SU-DHL-6 (cell line): ENCODE data around the gene RANGAP1.

ENCODE experiments used
- H2AFZ ChIP-seq: fragments of 200-600 bp; sonication (generic); 2 replicates; pipeline ENCODE4 v1.6.1; 2014; ENCODE audit warnings: low read depth, mild to moderate bottlenecking, moderate library complexity, mixed read lengths, antibody characterized with exemption, low read length; ENCODE audit not compliant: severe bottlenecking
- H3F3A ChIP-seq: fragments of 200-600 bp; shearing (Covaris generic); 2 replicates; pipeline ENCODE4 v1.6.0; 2016; ENCODE audit warnings: antibody characterized with exemption, mild to moderate bottlenecking; ENCODE audit not compliant: insufficient read depth
- H3K27ac ChIP-seq: fragments of 200-600 bp; sonication (generic); 2 replicates; pipeline ENCODE4 v1.5.1; 2016; ENCODE audit warnings: low read depth, mild to moderate bottlenecking, low read length, moderate library complexity, mixed read lengths
- H3K27me3 ChIP-seq: fragments of 200-600 bp; sonication (generic), shearing (Covaris generic); 2 replicates; pipeline ENCODE4 v1.6.0; 2014; ENCODE audit warnings: mild to moderate bottlenecking, low read length
- H3K36me3 ChIP-seq: fragments of 200-600 bp; sonication (generic); 2 replicates; pipeline ENCODE4 v1.6.1; 2014; ENCODE audit warnings: mild to moderate bottlenecking, low read length, mixed read lengths
- H3K4me2 ChIP-seq: fragments of 300-600, 200-600 bp; shearing (Covaris generic), sonication (generic); 2 replicates; pipeline ENCODE4 v1.6.0; 2014; ENCODE audit warnings: low read length, low read depth, mild to moderate bottlenecking; ENCODE audit not compliant: poor library complexity, severe bottlenecking
- H3K4me3 ChIP-seq: fragments of 200-600 bp; sonication (generic); 2 replicates; pipeline ENCODE4 v1.5.1; 2014; ENCODE audit warnings: antibody characterized with exemption, low read length, mild to moderate bottlenecking, mixed read lengths; ENCODE audit not compliant: insufficient read depth, poor library complexity, severe bottlenecking
- H3K79me2 ChIP-seq: fragments of 200-600 bp; sonication (generic); 2 replicates; pipeline ENCODE4 v1.6.1; 2014; ENCODE audit warnings: mild to moderate bottlenecking, low read length, moderate library complexity; ENCODE audit not compliant: insufficient read depth
- H3K9ac ChIP-seq: fragments of 200-600 bp; sonication (generic); 2 replicates; pipeline ENCODE4 v1.7.0; 2014; ENCODE audit warnings: mild to moderate bottlenecking, low read length
- H3K9me2 ChIP-seq: fragments of 200-600 bp; sonication (generic); replicated peaks from 2 replicates; pipeline ENCODE4 v1.6.1; 2014; ENCODE audit warnings: low read length; ENCODE audit not compliant: insufficient read depth
- H3K9me3 ChIP-seq: fragments of 200-600 bp; sonication (generic); 2 replicates; pipeline ENCODE4 v1.6.1; 2014; ENCODE audit warnings: low read length, mixed read lengths; ENCODE audit not compliant: insufficient read depth
- H4K20me1 ChIP-seq: fragments of 200-600 bp; sonication (generic); 2 replicates; pipeline ENCODE4 v1.6.1; 2014; ENCODE audit warnings: low read depth, mild to moderate bottlenecking, antibody characterized with exemption, low read length, moderate library complexity, mixed read lengths
- EZH2phosphoT487 ChIP-seq: fragments of 200-600 bp; sonication (generic), shearing (Covaris generic); conservative IDR thresholded peaks from 2 replicates; pipeline ENCODE4 v1.6.1; 2018; ENCODE audit warnings: mild to moderate bottlenecking, antibody characterized with exemption, low read length, moderate library complexity, mixed read lengths
- TF ChIP-seq, protein P1 (sequence below): fragments of 200-600 bp; sonication (generic); IDR thresholded peaks from one replicate; pipeline ENCODE4 v1.5.1; 2017; ENCODE audit warnings: antibody characterized with exemption, mild to moderate bottlenecking, low read length, moderate library complexity; ENCODE audit not compliant: insufficient read depth, poor library complexity, severe bottlenecking

RANGAP1 gene

GRCh38 chr22:41229730-41230400 lies 56.1 kb downstream of the RANGAP1 start:
- no peaks in the 10 kb centered on the region for H3F3A ChIP-seq
- TF ChIP-seq, protein P1, sequence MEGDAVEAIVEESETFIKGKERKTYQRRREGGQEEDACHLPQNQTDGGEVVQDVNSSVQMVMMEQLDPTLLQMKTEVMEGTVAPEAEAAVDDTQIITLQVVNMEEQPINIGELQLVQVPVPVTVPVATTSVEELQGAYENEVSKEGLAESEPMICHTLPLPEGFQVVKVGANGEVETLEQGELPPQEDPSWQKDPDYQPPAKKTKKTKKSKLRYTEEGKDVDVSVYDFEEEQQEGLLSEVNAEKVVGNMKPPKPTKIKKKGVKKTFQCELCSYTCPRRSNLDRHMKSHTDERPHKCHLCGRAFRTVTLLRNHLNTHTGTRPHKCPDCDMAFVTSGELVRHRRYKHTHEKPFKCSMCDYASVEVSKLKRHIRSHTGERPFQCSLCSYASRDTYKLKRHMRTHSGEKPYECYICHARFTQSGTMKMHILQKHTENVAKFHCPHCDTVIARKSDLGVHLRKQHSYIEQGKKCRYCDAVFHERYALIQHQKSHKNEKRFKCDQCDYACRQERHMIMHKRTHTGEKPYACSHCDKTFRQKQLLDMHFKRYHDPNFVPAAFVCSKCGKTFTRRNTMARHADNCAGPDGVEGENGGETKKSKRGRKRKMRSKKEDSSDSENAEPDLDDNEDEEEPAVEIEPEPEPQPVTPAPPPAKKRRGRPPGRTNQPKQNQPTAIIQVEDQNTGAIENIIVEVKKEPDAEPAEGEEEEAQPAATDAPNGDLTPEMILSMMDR, result no peak
- no peak for TF ChIP-seq EZH2phosphoT487

DNA sequence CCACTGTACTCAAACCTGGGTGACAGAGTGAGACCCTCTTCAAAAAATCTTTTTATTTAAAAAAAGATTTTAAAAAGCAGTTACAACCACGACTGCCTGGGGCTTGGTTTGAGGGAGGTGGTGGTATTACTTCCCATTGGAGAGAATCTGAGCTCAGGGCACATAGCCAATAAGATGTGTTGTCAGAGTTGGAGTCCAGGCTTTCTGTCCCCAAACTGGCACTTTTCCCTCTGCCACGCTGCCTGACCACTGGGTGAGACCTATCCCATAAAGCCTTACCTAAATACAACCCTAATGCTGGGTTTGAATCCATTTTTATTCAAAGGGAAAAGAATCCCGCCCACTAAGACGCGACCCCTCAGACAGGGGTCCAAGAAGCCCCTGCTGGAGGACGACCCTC lies 56.8 kb downstream of the RANGAP1 start:
- H3K9me3 ChIP-seq, result no peaks in the 10 kb centered on the region
- no peaks in the 10 kb centered on the region for H3F3A ChIP-seq
- H2AFZ ChIP-seq, result no peak overlapping the region
- no peak overlapping the region for H3K27ac ChIP-seq
- H3K79me2 ChIP-seq, result no peaks in the 10 kb centered on the region
- TF ChIP-seq, protein P1, result no peak
- no peak for TF ChIP-seq EZH2phosphoT487
- H3K9me2 ChIP-seq, result no peaks in the 10 kb centered on the region
- no peak overlapping the region for H3K9ac ChIP-seq
- no peak overlapping the region for H3K4me3 ChIP-seq
- H3K36me3 ChIP-seq, result no peaks in the 10 kb centered on the region
- no peaks in the 10 kb centered on the region for H3K27me3 ChIP-seq
- H4K20me1 ChIP-seq, result no peaks in the 10 kb centered on the region
- no peak overlapping the region for H3K4me2 ChIP-seq

More at GRCh38 chr22:41229730-41230400, 56.1 kb downstream of the RANGAP1 start:
- H3K9me2 ChIP-seq, result no peaks in the 10 kb centered on the region
- H3K9ac ChIP-seq, result no peak overlapping the region
- H3K4me2 ChIP-seq, result no peak overlapping the region
- H2AFZ ChIP-seq, result no peak overlapping the region
- H4K20me1 ChIP-seq, result no peaks in the 10 kb centered on the region
- no peaks in the 10 kb centered on the region for H3K36me3 ChIP-seq
- no peak overlapping the region for H3K27ac ChIP-seq
- no peaks in the 10 kb centered on the region for H3K27me3 ChIP-seq
- no peaks in the 10 kb centered on the region for H3K9me3 ChIP-seq
- no peak overlapping the region for H3K4me3 ChIP-seq
- no peaks in the 10 kb centered on the region for H3K79me2 ChIP-seq

GRCh38 chr22:41226723-41227655 lies 59.0 kb downstream of the RANGAP1 start:
- H3K9me2 ChIP-seq, result no peaks in the 10 kb centered on the region
- no peaks in the 10 kb centered on the region; the same call in 1 of the 2 replicates for H3K36me3 ChIP-seq
- H3K9me3 ChIP-seq, result no peaks in the 10 kb centered on the region
- no peak overlapping the region for H3K4me2 ChIP-seq
- no peaks in the 10 kb centered on the region for H4K20me1 ChIP-seq
- no peak overlapping the region for H3K4me3 ChIP-seq
- H3K79me2 ChIP-seq, result no peaks in the 10 kb centered on the region
- TF ChIP-seq EZH2phosphoT487, result no peak
- TF ChIP-seq, protein P1, result no peak
- no peaks in the 10 kb centered on the region for H3K27me3 ChIP-seq
- H3F3A ChIP-seq, result no peaks in the 10 kb centered on the region
- no peak overlapping the region for H3K27ac ChIP-seq
- no peak overlapping the region for H2AFZ ChIP-seq
- no peak overlapping the region for H3K9ac ChIP-seq
